ENCODE data around the gene ZNF296.

ZNF296 gene

DNA sequence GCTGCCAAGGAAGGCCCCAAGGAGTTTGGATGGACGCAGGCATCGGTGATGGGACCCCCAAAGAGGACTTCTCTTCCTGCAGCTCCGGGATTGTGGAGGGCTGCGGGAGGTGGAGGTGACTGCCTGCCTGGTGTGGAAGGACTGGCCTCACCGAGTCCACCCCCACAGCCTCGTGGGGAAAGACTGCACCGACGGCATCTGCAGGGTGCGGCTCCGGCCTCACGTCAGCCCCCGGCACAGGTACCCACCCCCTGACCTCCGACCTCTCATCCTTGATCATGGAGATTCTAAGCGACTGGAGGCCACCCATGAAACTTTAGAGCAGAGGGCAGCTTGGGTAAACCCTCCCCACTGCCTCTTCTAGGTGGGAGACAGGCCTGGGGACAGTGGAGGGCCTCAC is 54.3 kb downstream of the ZNF296 start:
- DNase-seq (ENCODE audit: low read depth) = no peak
- no peak overlapping the region for H3K4me3 ChIP-seq (ENCODE audit: low read depth, low read length)
- TF ChIP-seq, protein P1, sequence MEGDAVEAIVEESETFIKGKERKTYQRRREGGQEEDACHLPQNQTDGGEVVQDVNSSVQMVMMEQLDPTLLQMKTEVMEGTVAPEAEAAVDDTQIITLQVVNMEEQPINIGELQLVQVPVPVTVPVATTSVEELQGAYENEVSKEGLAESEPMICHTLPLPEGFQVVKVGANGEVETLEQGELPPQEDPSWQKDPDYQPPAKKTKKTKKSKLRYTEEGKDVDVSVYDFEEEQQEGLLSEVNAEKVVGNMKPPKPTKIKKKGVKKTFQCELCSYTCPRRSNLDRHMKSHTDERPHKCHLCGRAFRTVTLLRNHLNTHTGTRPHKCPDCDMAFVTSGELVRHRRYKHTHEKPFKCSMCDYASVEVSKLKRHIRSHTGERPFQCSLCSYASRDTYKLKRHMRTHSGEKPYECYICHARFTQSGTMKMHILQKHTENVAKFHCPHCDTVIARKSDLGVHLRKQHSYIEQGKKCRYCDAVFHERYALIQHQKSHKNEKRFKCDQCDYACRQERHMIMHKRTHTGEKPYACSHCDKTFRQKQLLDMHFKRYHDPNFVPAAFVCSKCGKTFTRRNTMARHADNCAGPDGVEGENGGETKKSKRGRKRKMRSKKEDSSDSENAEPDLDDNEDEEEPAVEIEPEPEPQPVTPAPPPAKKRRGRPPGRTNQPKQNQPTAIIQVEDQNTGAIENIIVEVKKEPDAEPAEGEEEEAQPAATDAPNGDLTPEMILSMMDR (IDR thresholded peaks at IDR 0.05; ENCODE audit: insufficient read depth, low read depth, low read length, missing control alignments) = no peak
